AG04450 (cell line): ENCODE data around the gene SORCS3. TPM values are rescaled to one million over a fixed set of nuclear protein-coding genes. Genes with fewer than 3 reads are reported as not detected.

Experiments
- CTCF ChIA-PET: fragments of 300-600, 350-600 bp; formaldehyde crosslinking; extraction: SDS; loops from one replicate; lab custom pipeline; 2022; ENCODE audit warnings: antibody characterized with exemption, inconsistent platforms; lab: Charles Lee
- POLR2A ChIA-PET: fragments of 350-600 bp; formaldehyde crosslinking; extraction: SDS; loops from one replicate; lab custom pipeline; 2021; ENCODE audit warnings: antibody characterized with exemption, inconsistent platforms; lab: Yijun Ruan, JAX
- DNase-seq: peaks from one replicate; pipeline ENCODE4 v3.0.0-alpha.2; 2011; ENCODE audit warnings: low read depth, low spot score
- H3K27ac ChIP-seq: one replicate; pipeline ENCODE4 v1.5.1; 2012; ENCODE audit warnings: low read depth, low read length, control low read depth
- H3K27me3 ChIP-seq: one replicate; pipeline ENCODE4 v1.6.0; 2012; ENCODE audit warnings: low read length; ENCODE audit not compliant: control insufficient read depth, insufficient read depth
- H3K4me3 ChIP-seq: 2 replicates; pipeline ENCODE4 v1.5.1; 2011; ENCODE audit warnings: mild to moderate bottlenecking, low read depth, low read length, control low read depth
- H3K9me3 ChIP-seq: 2 replicates; pipeline ENCODE4 v1.5.1; 2012; ENCODE audit warnings: low read length; ENCODE audit not compliant: control insufficient read depth, insufficient read depth
- polyA plus RNA-seq: library from polyadenylated mRNA; depleted of rRNA; stranded (reverse); fragments of >200 nt; gene quantifications from 2 replicates; pipeline ENCODE4 v1.2.3, GENCODE V29; 2011
- TF ChIP-seq, protein P1 (sequence below): IDR thresholded peaks from 2 replicates; pipeline ENCODE4 v1.5.1; 2011; ENCODE audit warnings: low read depth, low read length, control low read depth, inconsistent platforms

The SORCS3 gene
- polyA plus RNA-seq, 1 experiment, result not detected

DNA sequence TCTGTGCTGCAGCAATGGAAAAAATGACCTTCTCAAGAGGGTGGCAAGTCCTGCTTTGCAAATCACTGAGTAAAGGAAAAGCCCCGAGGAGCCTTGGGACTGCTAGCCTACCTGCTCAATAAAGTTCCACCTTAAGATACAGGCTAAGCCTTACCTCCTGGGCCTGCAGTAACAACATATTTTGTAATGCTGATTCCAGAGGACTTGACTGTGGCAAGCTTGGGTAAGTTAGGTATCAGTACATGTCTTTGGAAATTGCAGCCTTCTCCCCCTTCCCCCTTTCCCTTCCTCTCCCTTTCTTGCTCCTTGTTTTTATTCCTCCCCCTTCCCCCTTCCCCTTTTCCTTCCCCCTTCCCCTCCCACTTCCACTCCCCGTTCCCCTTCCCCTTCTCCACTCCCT, 126.2 kb downstream of the SORCS3 start:
- H3K27ac ChIP-seq, result no peak overlapping the region
- no peak overlapping the region for H3K4me3 ChIP-seq
- no peak for DNase-seq
- TF ChIP-seq, protein P1, sequence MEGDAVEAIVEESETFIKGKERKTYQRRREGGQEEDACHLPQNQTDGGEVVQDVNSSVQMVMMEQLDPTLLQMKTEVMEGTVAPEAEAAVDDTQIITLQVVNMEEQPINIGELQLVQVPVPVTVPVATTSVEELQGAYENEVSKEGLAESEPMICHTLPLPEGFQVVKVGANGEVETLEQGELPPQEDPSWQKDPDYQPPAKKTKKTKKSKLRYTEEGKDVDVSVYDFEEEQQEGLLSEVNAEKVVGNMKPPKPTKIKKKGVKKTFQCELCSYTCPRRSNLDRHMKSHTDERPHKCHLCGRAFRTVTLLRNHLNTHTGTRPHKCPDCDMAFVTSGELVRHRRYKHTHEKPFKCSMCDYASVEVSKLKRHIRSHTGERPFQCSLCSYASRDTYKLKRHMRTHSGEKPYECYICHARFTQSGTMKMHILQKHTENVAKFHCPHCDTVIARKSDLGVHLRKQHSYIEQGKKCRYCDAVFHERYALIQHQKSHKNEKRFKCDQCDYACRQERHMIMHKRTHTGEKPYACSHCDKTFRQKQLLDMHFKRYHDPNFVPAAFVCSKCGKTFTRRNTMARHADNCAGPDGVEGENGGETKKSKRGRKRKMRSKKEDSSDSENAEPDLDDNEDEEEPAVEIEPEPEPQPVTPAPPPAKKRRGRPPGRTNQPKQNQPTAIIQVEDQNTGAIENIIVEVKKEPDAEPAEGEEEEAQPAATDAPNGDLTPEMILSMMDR, result no peak
- ChIA-PET POLR2A (no interaction called here), CTCF (no interaction called here)
- peaks cover 3% of the 10 kb centered on the region for H3K9me3 ChIP-seq
- H3K27me3 ChIP-seq, result no peaks in the 10 kb centered on the region

DNA sequence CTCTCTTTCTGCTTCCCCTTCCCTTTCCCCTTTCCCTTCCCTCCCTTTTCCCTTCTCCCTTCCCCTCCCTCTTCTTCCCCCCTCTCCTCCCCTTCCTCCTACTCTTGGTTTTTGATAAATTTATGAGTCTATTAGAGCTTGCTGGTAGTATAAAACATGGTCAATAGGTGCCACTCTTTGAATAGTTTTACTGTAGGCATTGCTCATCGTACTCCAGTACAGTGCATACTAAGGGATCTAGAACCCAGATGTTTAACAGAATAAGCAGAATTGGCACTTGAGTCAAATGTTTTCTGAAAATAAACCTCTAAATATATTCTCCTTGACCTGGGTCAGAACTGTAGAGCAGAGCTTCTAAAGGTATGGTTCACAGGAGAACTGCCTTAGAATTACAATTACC, 126.7 kb downstream of the SORCS3 start:
- Histone ChIP-seq H3K4me3 (no peak overlapping the region), H3K9me3 (peaks cover 3% of the 10 kb centered on the region), H3K27me3 (no peaks in the 10 kb centered on the region), H3K27ac (no peak overlapping the region)
- TF ChIP-seq, protein P1, result no peak
- POLR2A ChIA-PET, result no interaction called here
- no peak for DNase-seq
- CTCF ChIA-PET, result no interaction called here

GRCh38 chr10:104773105-104773504, 132.0 kb downstream of the SORCS3 start:
- no peak for DNase-seq
- Histone ChIP-seq H3K27ac (no peak overlapping the region), H3K27me3 (no peaks in the 10 kb centered on the region), H3K9me3 (peaks cover 9% of the 10 kb centered on the region), H3K4me3 (no peak overlapping the region)
- TF ChIP-seq, protein P1, result no peak
- ChIA-PET CTCF (no interaction called here), POLR2A (no interaction called here)

DNA sequence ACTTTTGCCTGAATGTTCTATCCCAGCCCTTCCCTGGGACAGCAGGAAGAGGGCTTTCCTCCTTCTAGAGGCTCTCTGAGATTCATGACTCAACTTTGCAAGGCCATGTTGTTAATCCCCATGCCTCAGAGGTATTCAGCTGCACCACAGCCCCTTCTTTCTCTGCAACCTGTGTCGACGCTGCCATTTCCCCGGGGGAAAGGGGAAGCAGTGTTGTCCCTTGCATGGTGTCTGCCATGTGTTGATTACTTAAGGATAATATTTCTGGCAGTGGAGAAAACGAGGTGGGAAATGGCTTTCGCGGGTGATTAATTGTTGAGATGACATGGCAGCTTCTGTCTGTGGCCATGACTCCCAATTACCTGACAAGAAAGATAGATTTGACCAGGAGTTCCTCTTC, 133.1 kb downstream of the SORCS3 start:
- H3K4me3 ChIP-seq, result no peak overlapping the region
- POLR2A ChIA-PET, result no interaction called here
- no peaks in the 10 kb centered on the region for H3K27me3 ChIP-seq
- no peak for DNase-seq
- no peak overlapping the region for H3K27ac ChIP-seq
- CTCF ChIA-PET, result no interaction called here
- peaks cover 6% of the 10 kb centered on the region for H3K9me3 ChIP-seq
- TF ChIP-seq, protein P1, result no peak

DNA sequence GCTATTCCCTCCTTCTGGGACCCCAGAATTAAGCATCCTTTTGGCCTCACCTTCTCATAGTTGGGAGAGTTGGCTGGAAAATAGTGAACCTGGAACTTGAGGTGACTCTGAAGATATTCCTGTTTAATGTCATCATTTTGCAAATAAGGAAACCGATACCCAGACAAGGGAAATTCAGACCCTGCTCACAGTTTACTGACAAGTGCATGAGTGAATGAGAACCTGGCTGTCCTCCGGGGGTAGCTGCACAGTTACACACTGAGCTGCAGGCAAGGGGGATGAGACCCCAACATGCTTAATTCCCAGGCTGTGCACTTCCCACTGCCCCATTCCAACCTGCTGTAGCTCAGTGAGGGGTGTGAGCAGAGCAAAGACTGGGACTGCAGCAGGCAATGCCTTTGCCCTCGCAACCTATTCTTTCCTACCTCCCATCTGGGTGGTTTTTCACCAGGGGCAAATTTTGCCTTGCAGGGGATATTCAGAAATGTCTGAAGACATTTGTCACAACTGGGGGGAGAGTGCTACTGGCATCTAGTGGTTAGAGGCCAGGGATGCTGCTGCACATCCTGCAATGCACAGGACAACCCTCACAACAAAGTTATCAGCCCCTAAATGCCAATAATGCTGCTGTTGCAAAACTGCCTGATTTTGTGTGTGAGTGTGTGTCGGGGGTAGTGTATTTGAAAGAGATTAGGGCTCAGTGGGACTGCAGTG, 136.2 kb downstream of the SORCS3 start:
- no peak for DNase-seq
- POLR2A ChIA-PET, result no interaction called here
- Histone ChIP-seq H3K27me3 (no peaks in the 10 kb centered on the region), H3K9me3 (peaks cover 11% of the 10 kb centered on the region), H3K27ac (no peak overlapping the region), H3K4me3 (no peak overlapping the region)
- CTCF ChIA-PET, result no interaction called here
- TF ChIP-seq, protein P1, result no peak
